ENCODE measurements around the gene PIEZO2. TPM values are rescaled to one million over a fixed set of nuclear protein-coding genes. Genes with fewer than 3 reads are reported as not detected.

PIEZO2 gene
- total and polyA plus RNA-seq, 4 donors = 2.6 to 233 (median 18.8) TPM

GRCh38 chr18:10826400-10826799 lies 323.0 kb downstream of the PIEZO2 start:
- no peak for TF ChIP-seq CTCF (IDR thresholded peaks at IDR 0.05; ENCODE audit: control extremely low read depth, extremely low read depth)
- H3K36me3 ChIP-seq (ENCODE audit: control insufficient read depth in 4 of 4, insufficient read depth in 4 of 4, low read length in 4 of 4) = peaks cover 0 to 18% (median 4%) of the 10 kb centered on the region in 4 donors
- no peak overlapping the region for H3K4me3 ChIP-seq
- H3K27ac ChIP-seq (ENCODE audit: low read depth in 1 of 2, low read length in 1 of 2) = no peak overlapping the region
- no peaks in the 10 kb centered on the region for H3K27me3 ChIP-seq (ENCODE audit: control insufficient read depth in 3 of 3, insufficient read depth in 3 of 3, low read length in 2 of 3)
- H3K4me1 ChIP-seq (ENCODE audit: control insufficient read depth in 5 of 5, insufficient read depth in 5 of 5, low read length in 5 of 5) = no peaks in the 10 kb centered on the region
- WGBS, 2 donors = 97 to 100% methylated on average over 2 of the region's 2 CpGs
- DNase-seq (no peak), ATAC-seq (ENCODE audit: insufficient read depth, low FRiP score) (no peak)
- H3K9me3 ChIP-seq (ENCODE audit: control insufficient read depth in 4 of 4, insufficient read depth in 3 of 4, low read length in 3 of 4) = peaks cover 0 to 10% (median 0%) of the 10 kb centered on the region in 4 donors
- no peak overlapping the region for H3K9ac ChIP-seq (ENCODE audit: insufficient read depth in 1 of 2, low read length in 2 of 2)

GRCh38 chr18:10822456-10822855 lies 326.9 kb downstream of the PIEZO2 start:
- H3K27ac ChIP-seq (ENCODE audit: low read depth in 1 of 2, low read length in 1 of 2) = no peak overlapping the region
- H3K9me3 ChIP-seq (ENCODE audit: control insufficient read depth in 4 of 4, insufficient read depth in 3 of 4, low read length in 3 of 4) = peaks cover 0 to 4% (median 0%) of the 10 kb centered on the region in 4 donors
- no peak overlapping the region for H3K9ac ChIP-seq (ENCODE audit: insufficient read depth in 1 of 2, low read length in 2 of 2)
- H3K4me3 ChIP-seq = no peak overlapping the region
- 9 to 22% methylated on average over 6 of the region's 6 CpGs for WGBS, 2 donors
- no peaks in the 10 kb centered on the region for H3K4me1 ChIP-seq (ENCODE audit: control insufficient read depth in 5 of 5, insufficient read depth in 5 of 5, low read length in 5 of 5)
- DNase-seq (no peak), ATAC-seq (ENCODE audit: insufficient read depth, low FRiP score) (no peak)
- no peak for TF ChIP-seq CTCF (IDR thresholded peaks at IDR 0.05; ENCODE audit: control extremely low read depth, extremely low read depth)
- no peaks in the 10 kb centered on the region for H3K27me3 ChIP-seq (ENCODE audit: control insufficient read depth in 3 of 3, insufficient read depth in 3 of 3, low read length in 2 of 3)
- peaks cover 0 to 14% (median 5%) of the 10 kb centered on the region in 4 donors for H3K36me3 ChIP-seq (ENCODE audit: control insufficient read depth in 4 of 4, insufficient read depth in 4 of 4, low read length in 4 of 4)

GRCh38 chr18:10820681-10821080 lies 328.7 kb downstream of the PIEZO2 start:
- Histone ChIP-seq H3K36me3 (ENCODE audit: control insufficient read depth in 4 of 4, insufficient read depth in 4 of 4, low read length in 4 of 4) (peaks cover 0 to 8% (median 2%) of the 10 kb centered on the region in 4 donors), H3K4me1 (ENCODE audit: control insufficient read depth in 5 of 5, insufficient read depth in 5 of 5, low read length in 5 of 5) (no peaks in the 10 kb centered on the region), H3K27ac (ENCODE audit: low read depth in 1 of 2, low read length in 1 of 2) (no peak overlapping the region), H3K4me3 (no peak overlapping the region), H3K9me3 (ENCODE audit: control insufficient read depth in 4 of 4, insufficient read depth in 3 of 4, low read length in 3 of 4) (no peaks in the 10 kb centered on the region), H3K27me3 (ENCODE audit: control insufficient read depth in 3 of 3, insufficient read depth in 3 of 3, low read length in 2 of 3) (no peaks in the 10 kb centered on the region), H3K9ac (ENCODE audit: insufficient read depth in 1 of 2, low read length in 2 of 2) (no peak overlapping the region)
- WGBS, 2 donors = 65 to 79% methylated on average over 5 of the region's 5 CpGs
- ATAC-seq (ENCODE audit: insufficient read depth, low FRiP score) = no peak
- DNase-seq = no peak
- TF ChIP-seq CTCF (IDR thresholded peaks at IDR 0.05; ENCODE audit: control extremely low read depth, extremely low read depth) = no peak

GRCh38 chr18:10814336-10814735 lies 335.0 kb downstream of the PIEZO2 start:
- no peak for DNase-seq
- Histone ChIP-seq H3K36me3 (ENCODE audit: control insufficient read depth in 4 of 4, insufficient read depth in 4 of 4, low read length in 4 of 4) (peaks cover 0 to 6% (median 3%) of the 10 kb centered on the region in 4 donors), H3K27me3 (ENCODE audit: control insufficient read depth in 3 of 3, insufficient read depth in 3 of 3, low read length in 2 of 3) (no peaks in the 10 kb centered on the region), H3K27ac (ENCODE audit: low read depth in 1 of 2, low read length in 1 of 2) (no peak overlapping the region), H3K4me1 (ENCODE audit: control insufficient read depth in 5 of 5, insufficient read depth in 5 of 5, low read length in 5 of 5) (no peaks in the 10 kb centered on the region), H3K9me3 (ENCODE audit: control insufficient read depth in 4 of 4, insufficient read depth in 3 of 4, low read length in 3 of 4) (no peaks in the 10 kb centered on the region), H3K4me3 (no peak overlapping the region), H3K9ac (ENCODE audit: insufficient read depth in 1 of 2, low read length in 2 of 2) (no peak overlapping the region)
- ATAC-seq (ENCODE audit: insufficient read depth, low FRiP score) = no peak
- no peak for TF ChIP-seq CTCF (IDR thresholded peaks at IDR 0.05; ENCODE audit: control extremely low read depth, extremely low read depth)
- WGBS, 2 donors = 38 to 58% methylated on average over 4 of the region's 4 CpGs
